ENCODE measurements around the gene TMEM247.
"Not testable (repeated sequence)": the region's sequence is repeated elsewhere in the genome, so short reads cannot be mapped to it uniquely, and the experiment has no call there.

The TMEM247 gene

GRCh38 chr2:46514738-46515137 lies 35.4 kb downstream of the TMEM247 start:
- TF ChIP-seq, protein P1, sequence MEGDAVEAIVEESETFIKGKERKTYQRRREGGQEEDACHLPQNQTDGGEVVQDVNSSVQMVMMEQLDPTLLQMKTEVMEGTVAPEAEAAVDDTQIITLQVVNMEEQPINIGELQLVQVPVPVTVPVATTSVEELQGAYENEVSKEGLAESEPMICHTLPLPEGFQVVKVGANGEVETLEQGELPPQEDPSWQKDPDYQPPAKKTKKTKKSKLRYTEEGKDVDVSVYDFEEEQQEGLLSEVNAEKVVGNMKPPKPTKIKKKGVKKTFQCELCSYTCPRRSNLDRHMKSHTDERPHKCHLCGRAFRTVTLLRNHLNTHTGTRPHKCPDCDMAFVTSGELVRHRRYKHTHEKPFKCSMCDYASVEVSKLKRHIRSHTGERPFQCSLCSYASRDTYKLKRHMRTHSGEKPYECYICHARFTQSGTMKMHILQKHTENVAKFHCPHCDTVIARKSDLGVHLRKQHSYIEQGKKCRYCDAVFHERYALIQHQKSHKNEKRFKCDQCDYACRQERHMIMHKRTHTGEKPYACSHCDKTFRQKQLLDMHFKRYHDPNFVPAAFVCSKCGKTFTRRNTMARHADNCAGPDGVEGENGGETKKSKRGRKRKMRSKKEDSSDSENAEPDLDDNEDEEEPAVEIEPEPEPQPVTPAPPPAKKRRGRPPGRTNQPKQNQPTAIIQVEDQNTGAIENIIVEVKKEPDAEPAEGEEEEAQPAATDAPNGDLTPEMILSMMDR (conservative IDR thresholded peaks at IDR 0.05), result no peak
- H3K27ac ChIP-seq, result no peak overlapping the region

DNA sequence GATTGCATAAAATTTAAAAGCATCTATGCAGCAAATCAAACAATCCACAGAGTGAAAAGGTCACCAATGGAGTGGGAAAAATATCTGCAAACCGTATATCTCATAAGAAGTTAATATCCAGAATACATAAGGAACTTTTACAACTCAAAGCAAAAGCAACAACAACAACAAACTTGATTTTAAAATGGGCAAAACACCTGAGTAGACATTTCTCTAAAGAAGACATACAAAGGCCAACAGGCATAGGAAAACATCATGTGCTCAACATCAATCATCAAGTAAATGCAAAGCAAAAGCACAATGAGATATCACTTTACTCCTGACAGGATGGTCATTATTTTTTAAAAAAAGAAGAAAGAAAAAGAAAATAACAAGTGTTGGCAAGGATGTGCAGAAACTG lies 38.1 kb downstream of the TMEM247 start:
- no peak overlapping the region for H3K27ac ChIP-seq
- TF ChIP-seq, protein P1 (conservative IDR thresholded peaks at IDR 0.05), result no peak

DNA sequence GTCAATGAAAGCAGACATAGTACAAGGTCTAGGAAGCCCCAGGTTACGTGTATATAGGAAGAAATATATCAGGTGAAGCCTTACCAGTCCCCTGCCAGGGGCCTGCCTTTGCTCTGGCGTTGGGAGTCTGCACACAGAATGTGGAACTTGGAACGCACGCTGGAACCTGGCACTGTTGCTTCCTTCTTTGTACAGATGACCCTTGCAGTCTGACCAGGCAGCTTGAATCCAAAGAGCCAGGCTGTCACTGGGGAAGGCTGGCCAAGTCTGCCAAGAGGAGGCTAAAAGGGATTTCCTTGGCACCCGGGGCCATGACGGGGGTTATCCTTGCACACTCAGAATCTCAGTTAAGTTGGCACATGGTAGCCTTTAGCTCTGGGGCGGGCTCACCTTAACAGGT lies 39.5 kb downstream of the TMEM247 start:
- H3K27ac ChIP-seq, result no peak overlapping the region
- TF ChIP-seq, protein P1 (conservative IDR thresholded peaks at IDR 0.05), result no peak

GRCh38 chr2:46519265-46519664 lies 39.9 kb downstream of the TMEM247 start:
- TF ChIP-seq, protein P1 (conservative IDR thresholded peaks at IDR 0.05), result no peak
- no peak overlapping the region for H3K27ac ChIP-seq

- H3K27ac ChIP-seq, result no peak overlapping the region
- TF ChIP-seq, protein P1 (conservative IDR thresholded peaks at IDR 0.05), result no peak
Observed at GRCh38 chr2:46520130-46520711, 40.9 kb downstream of the TMEM247 start.

DNA sequence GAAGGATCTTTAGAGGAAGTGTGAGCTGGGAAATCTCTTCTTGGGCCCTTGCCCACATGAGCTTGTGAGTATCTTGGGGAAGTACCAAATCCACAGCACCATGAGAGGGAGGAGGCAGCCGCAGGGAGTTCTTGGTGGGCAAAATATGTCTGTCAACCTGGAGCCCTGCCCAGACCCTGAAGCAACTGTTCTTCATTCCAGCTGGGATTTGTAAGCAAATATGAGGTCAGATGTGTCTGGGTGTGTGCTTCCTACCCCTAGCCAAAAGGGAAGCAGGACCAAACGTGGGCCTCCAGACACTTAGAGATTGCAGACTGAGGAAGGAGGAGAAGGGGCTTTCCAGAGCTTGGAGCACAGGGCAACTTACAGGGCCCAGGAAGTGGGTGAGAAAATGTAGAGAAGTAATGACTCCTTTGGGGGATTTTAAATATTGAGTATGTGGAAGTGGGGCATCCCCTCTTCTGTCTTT lies 41.9 kb downstream of the TMEM247 start:
- no peak overlapping the region for H3K27ac ChIP-seq
- TF ChIP-seq, protein P1 (conservative IDR thresholded peaks at IDR 0.05), result no peak

GRCh38 chr2:46522385-46522784 lies 43.0 kb downstream of the TMEM247 start:
- H3K27ac ChIP-seq, result not testable (repeated sequence)

DNA sequence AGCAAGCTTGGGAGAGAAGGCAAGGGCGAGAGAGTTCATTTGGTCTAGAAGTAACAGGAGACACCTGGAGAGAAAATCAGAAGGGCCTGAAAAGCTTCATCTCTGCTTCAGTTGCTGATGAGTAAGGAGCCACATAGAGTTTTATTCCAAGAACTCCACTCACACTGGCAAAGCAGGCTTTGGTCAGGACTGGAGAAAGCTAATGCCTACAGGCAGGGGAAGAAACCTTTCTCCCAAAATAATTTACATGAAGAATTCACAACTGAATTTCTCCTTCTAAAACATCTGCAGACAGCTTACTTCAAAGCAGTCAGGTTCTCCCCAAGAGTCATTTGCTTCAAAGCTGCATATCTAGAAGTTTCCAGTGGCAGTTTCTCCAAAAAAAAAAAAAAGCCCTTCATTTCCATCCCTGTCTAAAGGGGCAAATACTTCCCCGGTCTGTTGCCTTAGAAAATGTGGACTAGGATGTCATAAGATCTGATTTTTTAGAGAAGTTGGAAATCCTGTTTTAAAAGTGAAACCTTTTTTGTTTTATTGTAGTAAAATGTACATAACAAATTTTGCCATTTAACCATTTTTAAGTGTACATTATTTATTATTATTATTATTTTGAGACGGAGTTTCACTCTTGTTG lies 46.3 kb downstream of the TMEM247 start:
- peak overlapping the region; percentile 49; the same call in 1 of the 2 replicates for H3K27ac ChIP-seq
- TF ChIP-seq, protein P1 (conservative IDR thresholded peaks at IDR 0.05), result no peak

Data from VCaP (cell line).